ENCODE measurements around the gene PDXK. TPM values are rescaled to one million over a fixed set of nuclear protein-coding genes. Genes with fewer than 3 reads are reported as not detected.
"Not testable (repeated sequence)": the region's sequence is repeated elsewhere in the genome, so short reads cannot be mapped to it uniquely, and the experiment has no call there.

PDXK gene
- total and polyA plus RNA-seq, 5 experiments from 2014 or later = 27.1 to 60.6 (median 36.0) TPM

- DNase-seq (no peak), ATAC-seq (no peak)
- POLR2A ChIA-PET = no interaction called here
- Mint-ChIP-seq H3K27ac (peak overlapping the region in 3 of 10 donors; percentile 18 to 35 (median 19)), H3K9me3 (no peaks in the 10 kb centered on the region), H3K36me3 (peaks cover 5 to 87% (median 21%) of the 10 kb centered on the region in 3 donors), H3K4me3 (no peak overlapping the region), H3K4me1 (peaks cover 0 to 6% (median 2%) of the 10 kb centered on the region in 4 donors), H3K27me3 (no peaks in the 10 kb centered on the region)
Measured at GRCh38 chr21:43689556-43690337, 29.2 kb upstream of the PDXK start.

GRCh38 chr21:43690346-43690745, 28.6 kb upstream of the PDXK start:
- Mint-ChIP-seq H3K4me3 (no peak overlapping the region), H3K27ac (peak overlapping the region in 1 of 10 donors; percentile 19), H3K9me3 (no peaks in the 10 kb centered on the region), H3K36me3 (peaks cover 5 to 87% (median 23%) of the 10 kb centered on the region in 3 donors), H3K27me3 (no peaks in the 10 kb centered on the region), H3K4me1 (peaks cover 0 to 6% (median under 1%) of the 10 kb centered on the region in 4 donors)
- no peak for DNase-seq
- ATAC-seq = no peak
- POLR2A ChIA-PET = no interaction called here

- no peaks in the 10 kb centered on the region for H3K27me3 Mint-ChIP-seq
- H3K27ac Mint-ChIP-seq = peak overlapping the region in 2 of 10 donors; percentile 19 to 25
- H3K4me1 Mint-ChIP-seq = peaks cover 0 to 6% (median under 1%) of the 10 kb centered on the region in 4 donors
- POLR2A ChIA-PET = no interaction called here
- H3K36me3 Mint-ChIP-seq = peaks cover 5 to 87% (median 29%) of the 10 kb centered on the region in 3 donors
- no peak for DNase-seq
- H3K4me3 Mint-ChIP-seq = no peak overlapping the region
- ATAC-seq = no peak
- no peaks in the 10 kb centered on the region for H3K9me3 Mint-ChIP-seq
Measured at GRCh38 chr21:43691086-43691795, 27.7 kb upstream of the PDXK start.

GRCh38 chr21:43691801-43692200, 27.1 kb upstream of the PDXK start:
- Mint-ChIP-seq H3K27me3 (no peaks in the 10 kb centered on the region), H3K4me1 (peaks cover 0 to 6% (median under 1%) of the 10 kb centered on the region in 4 donors), H3K27ac (no peak overlapping the region), H3K9me3 (peaks cover 0 to 2% (median 0%) of the 10 kb centered on the region in 9 donors), H3K36me3 (peaks cover 5 to 87% (median 27%) of the 10 kb centered on the region in 3 donors), H3K4me3 (no peak overlapping the region)
- ATAC-seq = no peak
- POLR2A ChIA-PET = no interaction called here
- no peak for DNase-seq

- peaks cover 0 to 13% (median 0%) of the 10 kb centered on the region in 9 donors for H3K9me3 Mint-ChIP-seq
- ATAC-seq = no peak
- H3K4me3 Mint-ChIP-seq = no peak overlapping the region
- no peaks in the 10 kb centered on the region for H3K27me3 Mint-ChIP-seq
- peaks cover 6 to 77% (median 28%) of the 10 kb centered on the region in 3 donors for H3K36me3 Mint-ChIP-seq
- no peak overlapping the region for H3K27ac Mint-ChIP-seq
- DNase-seq = no peak
- POLR2A ChIA-PET = interaction anchor here (1.1 kb wide), 1 partner anchor 26 kb away, joined by 3 read pairs; no protein-coding TSS in a partner anchor
- H3K4me1 Mint-ChIP-seq = peaks cover 3 to 8% (median 5%) of the 10 kb centered on the region in 4 donors
Measured at GRCh38 chr21:43692949-43693348, 26.0 kb upstream of the PDXK start.

- Mint-ChIP-seq H3K27me3 (no peaks in the 10 kb centered on the region), H3K27ac (peak overlapping the region in 1 of 10 donors; percentile 36), H3K36me3 (peaks cover 7 to 67% (median 28%) of the 10 kb centered on the region in 3 donors), H3K4me3 (no peak overlapping the region), H3K9me3 (peaks cover 0 to 18% (median 0%) of the 10 kb centered on the region in 9 donors), H3K4me1 (peaks cover 5 to 11% (median 6%) of the 10 kb centered on the region in 4 donors)
- DNase-seq (no peak), ATAC-seq (no peak)
- POLR2A ChIA-PET = no interaction called here
Measured at GRCh38 chr21:43693981-43694380, 24.9 kb upstream of the PDXK start.

- peaks cover 7 to 64% (median 28%) of the 10 kb centered on the region in 3 donors for H3K36me3 Mint-ChIP-seq
- POLR2A ChIA-PET = no interaction called here
- ATAC-seq = no peak
- peak overlapping the region in 2 of 10 donors; percentile 4 to 20 for H3K27ac Mint-ChIP-seq
- no peak for DNase-seq
- H3K9me3 Mint-ChIP-seq = peaks cover 0 to 20% (median 0%) of the 10 kb centered on the region in 9 donors
- H3K4me3 Mint-ChIP-seq = no peak overlapping the region
- H3K27me3 Mint-ChIP-seq = no peaks in the 10 kb centered on the region
- peaks cover 6 to 13% (median 6%) of the 10 kb centered on the region in 4 donors for H3K4me1 Mint-ChIP-seq
Measured at GRCh38 chr21:43694437-43695079, 24.4 kb upstream of the PDXK start.

- Mint-ChIP-seq H3K9me3 (peaks cover 0 to 20% (median 2%) of the 10 kb centered on the region in 9 donors), H3K27ac (peak overlapping the region in 1 of 10 donors; percentile 56), H3K36me3 (peaks cover 7 to 54% (median 26%) of the 10 kb centered on the region in 3 donors), H3K4me3 (no peak overlapping the region), H3K4me1 (peaks cover 6 to 17% (median 9%) of the 10 kb centered on the region in 4 donors), H3K27me3 (no peaks in the 10 kb centered on the region)
- ATAC-seq = no peak
- POLR2A ChIA-PET = no interaction called here
- no peak for DNase-seq
Measured at GRCh38 chr21:43696214-43696613, 22.7 kb upstream of the PDXK start.

GRCh38 chr21:43697758-43698643, 20.9 kb upstream of the PDXK start:
- POLR2A ChIA-PET = interaction anchor here (0.7 kb wide), 1 partner anchor 22 kb away, joined by 3 read pairs; no protein-coding TSS in a partner anchor
- H3K27ac Mint-ChIP-seq = peak overlapping the region in 5 of 10 donors; percentile 21 to 80 (median 65)
- ATAC-seq (peak; percentile 83 to 92), DNase-seq (peak in 2 of 10 donors; percentile 37 to 48)
- peaks cover 10 to 22% (median 14%) of the 10 kb centered on the region in 4 donors for H3K4me1 Mint-ChIP-seq
- peak overlapping the region in 2 of 10 donors; percentile 5 to 32 for H3K4me3 Mint-ChIP-seq
- peaks cover 0 to 20% (median 2%) of the 10 kb centered on the region in 9 donors for H3K9me3 Mint-ChIP-seq
- H3K36me3 Mint-ChIP-seq = peaks cover 7 to 38% (median 25%) of the 10 kb centered on the region in 3 donors
- no peaks in the 10 kb centered on the region for H3K27me3 Mint-ChIP-seq

GRCh38 chr21:43699492-43699777, 19.5 kb upstream of the PDXK start:
- H3K4me3 Mint-ChIP-seq, DNase-seq, H3K27me3 Mint-ChIP-seq, ATAC-seq, POLR2A ChIA-PET: not testable (repeated sequence)
- Mint-ChIP-seq H3K4me1 (peaks cover 11 to 26% (median 18%) of the 10 kb centered on the region in 4 donors), H3K9me3 (peaks cover 0 to 20% (median 2%) of the 10 kb centered on the region in 9 donors), H3K27ac (peak overlapping the region in 1 of 10 donors; percentile 37), H3K36me3 (peaks cover 7 to 23% (median 21%) of the 10 kb centered on the region in 3 donors)

- no peak for ATAC-seq
- Mint-ChIP-seq H3K36me3 (peaks cover 7 to 18% (median 18%) of the 10 kb centered on the region in 3 donors), H3K27me3 (no peaks in the 10 kb centered on the region), H3K4me3 (no peak overlapping the region), H3K27ac (peak overlapping the region in 2 of 10 donors; percentile 38 to 69), H3K9me3 (peaks cover 0 to 20% (median 2%) of the 10 kb centered on the region in 9 donors), H3K4me1 (peaks cover 11 to 26% (median 18%) of the 10 kb centered on the region in 4 donors)
- no peak for DNase-seq
- POLR2A ChIA-PET = no interaction called here
Measured at GRCh38 chr21:43699933-43700599, 18.9 kb upstream of the PDXK start.

Data from naive thymus-derived CD8-positive, alpha-beta T cell (primary cell).